ENCODE data around the gene ATG2A.

Gene ATG2A

DNA sequence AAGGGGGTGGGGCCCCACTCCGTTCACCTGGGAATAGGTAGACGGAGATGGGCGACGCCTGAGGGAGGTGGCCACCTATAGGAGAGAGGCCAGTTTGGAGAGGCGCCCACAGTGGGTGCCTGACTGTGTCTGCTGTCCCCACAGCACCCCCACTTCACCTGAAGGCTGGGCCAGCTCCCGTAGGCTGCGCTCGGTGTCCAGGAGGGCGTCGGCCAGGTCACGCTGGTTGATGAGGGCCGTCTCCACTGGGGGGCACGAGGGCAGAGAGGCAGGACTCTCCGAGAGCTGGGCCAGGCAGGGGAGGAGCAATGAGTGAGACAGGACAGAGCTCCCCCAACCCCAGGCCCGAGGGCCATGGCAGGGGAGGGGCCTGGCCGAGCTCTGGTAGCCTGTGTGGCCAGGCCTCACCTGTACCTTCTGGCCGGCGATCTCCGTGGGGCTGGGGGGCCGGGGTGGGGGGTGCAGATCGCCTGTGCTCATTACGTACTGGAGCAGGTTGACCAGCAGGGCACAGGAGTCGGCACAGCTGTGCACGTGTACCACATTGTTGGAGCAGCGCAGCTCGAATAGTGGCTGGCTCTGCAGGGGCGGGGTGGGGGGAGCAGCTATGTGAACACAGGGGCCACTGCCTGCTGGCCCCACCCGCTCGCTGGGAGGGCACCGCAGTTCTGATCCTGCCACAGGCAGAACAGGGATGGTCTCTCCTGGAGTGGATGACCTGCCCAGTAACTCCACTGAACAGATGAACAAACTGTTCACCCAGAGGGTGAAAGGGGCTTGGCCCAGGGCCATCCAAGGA, 14.7 kb downstream of the ATG2A start:
- no peak for DNase-seq (ENCODE audit: low spot score)

GRCh38 chr11:64900774-64901173, 16.2 kb downstream of the ATG2A start:
- DNase-seq (ENCODE audit: low spot score): no peak

DNA sequence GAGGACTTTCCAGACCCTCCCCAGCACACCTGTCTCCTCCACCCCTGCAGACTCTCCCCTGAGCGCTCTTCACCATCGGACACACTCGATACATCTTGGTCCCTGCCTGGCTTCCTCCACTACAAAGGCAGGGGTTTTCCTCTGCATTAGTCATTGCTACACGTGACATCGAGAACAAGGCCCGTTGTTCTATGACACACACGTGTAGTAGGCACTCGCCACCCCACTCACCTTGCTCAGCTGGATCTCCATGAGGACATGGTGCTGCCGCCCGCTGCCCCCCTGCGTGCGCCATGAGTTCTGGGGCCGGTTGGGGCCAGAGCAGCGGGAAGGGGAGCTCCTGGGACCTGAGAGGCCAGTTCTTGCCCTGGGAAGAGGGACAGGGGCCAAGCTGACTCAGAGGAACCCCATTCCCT, 16.7 kb downstream of the ATG2A start:
- peak; percentile 85 for DNase-seq (ENCODE audit: low spot score)

GRCh38 chr11:64898541-64898940, 18.5 kb downstream of the ATG2A start:
- DNase-seq (ENCODE audit: low spot score): no peak

GRCh38 chr11:64898076-64898445, 18.9 kb downstream of the ATG2A start:
- no peak for DNase-seq (ENCODE audit: low spot score)

GRCh38 chr11:64897381-64898075, 19.5 kb downstream of the ATG2A start:
- DNase-seq (ENCODE audit: low spot score): no peak

GRCh38 chr11:64896448-64897022, 20.5 kb downstream of the ATG2A start:
- no peak for DNase-seq (ENCODE audit: low spot score)

GRCh38 chr11:64894812-64895452, 22.1 kb downstream of the ATG2A start:
- no peak for DNase-seq (ENCODE audit: low spot score)

DNA sequence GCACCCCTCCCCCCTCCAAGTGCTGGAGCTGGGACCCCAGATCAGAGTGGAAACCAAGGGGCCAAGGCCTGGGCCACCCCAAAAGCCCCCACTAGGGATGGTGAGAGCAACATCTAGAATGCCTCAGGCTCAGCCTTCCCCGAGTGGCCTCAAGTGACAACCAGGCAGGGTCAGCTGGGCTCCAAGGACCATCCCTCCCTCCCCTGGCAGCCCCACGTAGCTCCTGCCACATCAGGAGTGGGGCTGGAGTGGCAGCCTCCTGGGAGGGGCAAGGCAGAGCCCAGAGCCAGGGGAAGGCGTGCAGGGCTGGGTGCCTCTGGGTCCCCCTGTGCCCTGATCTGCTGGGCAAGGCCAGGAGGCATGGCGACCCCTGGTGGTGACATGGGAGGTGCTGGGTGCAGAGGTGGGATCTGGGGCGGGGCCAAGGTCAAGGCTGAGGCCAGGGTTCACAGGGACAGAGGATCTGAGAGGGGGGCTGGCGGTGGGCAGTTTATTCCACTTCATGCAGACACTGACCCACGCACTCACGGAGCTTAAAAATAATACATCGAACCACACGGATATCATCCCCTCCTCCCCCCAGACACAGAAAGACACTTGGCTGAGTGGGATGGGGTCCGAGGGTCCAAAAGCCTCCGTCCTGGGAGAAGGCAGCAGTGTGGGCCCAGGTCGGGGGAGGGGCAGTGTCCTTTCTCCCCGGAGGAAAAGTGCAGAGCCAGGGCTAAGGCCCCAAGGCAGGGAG, 22.8 kb downstream of the ATG2A start:
- DNase-seq (ENCODE audit: low spot score): peak; percentile 89

- DNase-seq (ENCODE audit: low spot score): no peak
Measured at GRCh38 chr11:64893194-64894069, 23.6 kb downstream of the ATG2A start.

DNA sequence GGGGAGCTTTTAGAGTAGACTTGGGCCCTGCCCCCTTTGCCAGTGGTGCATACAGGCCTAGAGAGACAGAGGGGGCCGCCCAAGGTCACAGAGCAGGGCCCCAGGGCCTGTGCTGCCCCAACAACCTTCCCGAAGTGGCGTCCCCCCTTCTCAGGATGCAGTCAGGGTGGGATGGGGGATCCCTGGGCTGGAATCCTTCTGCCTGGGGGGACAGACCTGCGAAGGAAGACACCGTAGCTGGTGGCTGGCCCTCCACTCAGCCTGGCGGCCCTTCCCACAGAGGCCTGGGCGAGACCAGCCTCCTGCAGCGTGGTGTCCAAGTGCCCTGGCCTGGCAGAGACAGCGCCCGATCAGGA, 24.2 kb downstream of the ATG2A start:
- DNase-seq (ENCODE audit: low spot score): no peak

DNA sequence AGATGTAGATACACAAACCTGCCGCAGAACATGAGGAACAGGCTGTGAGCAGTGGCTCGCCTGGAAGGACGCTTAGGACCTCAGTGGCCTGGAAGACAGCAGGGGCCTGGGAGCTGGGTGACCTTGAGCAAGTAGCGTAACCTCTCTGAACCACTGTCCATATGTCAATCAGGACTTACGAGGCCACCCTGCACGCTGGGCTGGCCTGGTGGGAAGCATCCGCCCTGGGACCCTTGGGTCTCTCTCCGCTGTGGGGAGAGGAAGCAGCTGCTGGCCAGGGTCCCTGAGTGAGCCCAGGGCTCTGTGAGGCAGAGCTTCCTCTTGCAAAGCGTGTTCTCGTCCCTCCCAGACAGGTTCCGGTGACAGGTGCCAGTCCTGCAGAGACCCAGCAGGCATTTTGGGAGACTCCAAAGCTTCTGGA, 24.6 kb downstream of the ATG2A start:
- no peak for DNase-seq (ENCODE audit: low spot score)

GRCh38 chr11:64891880-64892279, 25.1 kb downstream of the ATG2A start:
- no peak for DNase-seq (ENCODE audit: low spot score)

DNA sequence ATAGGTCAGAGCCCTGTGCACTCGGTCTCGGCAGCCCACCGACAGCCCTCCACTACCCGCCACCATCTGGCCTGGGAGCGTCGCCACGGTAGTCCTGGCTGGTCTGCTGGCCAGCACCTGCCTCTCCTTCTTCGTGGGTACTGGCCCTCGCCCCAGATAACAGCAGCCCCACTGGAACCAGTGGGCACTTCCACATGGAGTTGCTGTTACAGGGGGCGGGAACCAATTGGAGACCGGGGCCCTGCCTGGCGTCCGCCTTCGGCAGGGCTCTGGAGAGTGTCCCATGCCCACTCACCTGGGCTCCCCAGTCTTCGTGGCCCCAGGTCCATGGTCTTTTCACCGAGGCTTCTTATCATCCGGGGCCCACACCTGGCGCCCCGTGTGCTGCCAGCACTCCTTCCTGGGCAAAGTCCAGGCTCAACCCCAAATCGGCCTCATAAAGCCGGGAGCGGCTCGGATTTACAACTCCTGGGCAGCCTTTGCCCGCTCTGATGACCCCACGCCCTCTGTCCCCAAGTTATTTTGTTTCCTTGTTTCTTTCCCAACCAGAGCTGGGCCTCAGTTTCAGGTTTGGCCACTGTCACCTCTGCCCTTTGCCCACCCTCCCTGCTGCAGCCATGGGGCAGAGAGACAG, 25.7 kb downstream of the ATG2A start:
- DNase-seq (ENCODE audit: low spot score): no peak

- DNase-seq (ENCODE audit: low spot score): no peak
Measured at GRCh38 chr11:64890522-64890939, 26.5 kb downstream of the ATG2A start.

DNA sequence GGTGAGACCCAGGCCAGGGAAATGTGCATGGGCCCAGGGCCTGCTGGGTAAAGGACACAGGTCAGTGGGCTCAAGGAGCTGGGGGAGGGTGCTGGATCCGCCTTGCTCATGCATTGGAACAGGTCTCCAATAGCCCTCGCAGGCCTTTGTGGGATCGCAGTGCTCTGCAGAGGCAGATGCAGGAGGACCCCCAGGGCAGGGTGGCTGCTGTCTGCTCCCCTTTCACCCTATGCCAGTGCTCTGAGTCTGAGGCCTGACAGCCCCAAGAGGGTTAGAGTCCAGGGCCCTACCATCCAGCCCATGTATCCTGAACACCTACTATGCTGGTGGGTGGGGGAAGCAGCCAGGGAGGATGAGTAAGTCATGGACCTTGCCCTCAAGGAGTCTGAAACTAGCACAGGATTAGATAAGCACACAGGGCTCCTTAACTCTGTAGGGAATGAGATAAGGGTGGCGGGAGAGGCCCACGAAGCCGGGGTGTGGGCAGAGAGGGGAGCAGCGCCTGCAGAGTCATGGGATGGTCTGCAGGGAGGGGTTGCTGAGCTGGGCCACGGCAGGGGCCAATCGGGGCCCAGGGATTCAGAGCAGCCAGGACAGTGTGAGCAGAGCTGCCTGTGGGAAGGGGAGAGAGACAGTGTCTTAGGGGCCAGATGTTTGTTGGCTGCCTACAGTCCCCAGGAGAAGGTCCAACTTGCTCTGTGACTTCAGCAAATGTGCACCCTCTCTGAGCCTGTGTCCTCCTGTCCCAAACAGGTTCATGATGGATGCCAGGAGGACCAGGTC, 28.1 kb downstream of the ATG2A start:
- DNase-seq (ENCODE audit: low spot score): no peak

DNA sequence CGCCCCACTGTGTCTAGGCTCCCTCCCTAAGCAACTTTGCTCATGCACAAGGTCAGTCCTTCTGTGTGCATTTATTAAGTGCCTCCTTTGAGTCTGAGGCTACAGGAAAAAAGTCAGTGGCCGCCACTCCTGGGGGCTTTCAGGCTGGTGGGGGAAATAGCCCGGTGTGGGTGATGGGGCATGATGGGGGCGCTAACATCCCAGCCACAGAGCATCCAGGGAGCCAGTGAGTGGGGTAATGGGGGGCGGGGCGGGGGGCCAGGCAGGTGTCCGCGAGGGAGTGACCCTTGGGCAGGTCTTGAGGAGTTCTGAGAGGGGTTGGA, 28.6 kb downstream of the ATG2A start:
- DNase-seq (ENCODE audit: low spot score): no peak

DNA sequence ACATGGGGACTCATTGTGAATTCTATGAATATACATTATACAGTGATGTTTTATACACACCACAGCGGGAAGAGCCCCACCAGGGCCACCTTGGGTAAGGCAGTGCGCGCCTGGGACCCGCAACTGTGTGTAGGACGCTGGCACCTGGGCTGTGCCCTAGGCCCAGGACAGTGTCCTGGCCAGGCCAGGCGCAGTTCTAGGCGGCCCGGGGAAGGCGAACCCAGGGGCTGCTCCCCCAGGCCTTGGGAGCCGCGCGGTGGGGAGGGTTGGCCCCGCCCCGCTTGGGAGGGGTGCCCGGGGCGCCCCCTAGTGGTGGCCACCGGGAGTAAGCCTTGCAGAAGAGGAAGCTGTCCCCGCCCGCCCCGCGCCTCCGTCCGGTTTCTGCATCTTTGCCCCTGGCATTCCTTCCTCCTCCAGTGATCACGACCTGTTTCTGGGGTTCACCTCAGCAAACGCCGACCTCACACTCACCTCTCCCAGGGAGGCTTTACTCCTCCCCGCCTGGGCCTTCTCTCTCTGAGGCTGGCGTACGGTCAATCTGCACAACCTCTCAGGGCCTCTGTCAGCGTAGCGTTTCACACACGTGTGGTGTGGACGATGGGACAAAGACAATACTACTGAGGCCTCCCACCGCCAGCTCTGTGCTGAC, 29.1 kb downstream of the ATG2A start:
- peak; percentile 84 for DNase-seq (ENCODE audit: low spot score)

GRCh38 chr11:64887234-64887756, 29.7 kb downstream of the ATG2A start:
- no peak for DNase-seq (ENCODE audit: low spot score)
